ENCODE results near the gene IL10RA. TPM values are rescaled to one million over a fixed set of nuclear protein-coding genes. Genes with fewer than 3 reads are reported as not detected.

The IL10RA gene
- polyA plus RNA-seq, 3 donors = 152 to 413 (median 226) TPM

GRCh38 chr11:118015385-118015841 is 29.2 kb downstream of the IL10RA start:
- H3K79me2 ChIP-seq (ENCODE audit: insufficient read depth, low read length) = no peaks in the 10 kb centered on the region
- H3K9me3 ChIP-seq (replicated peaks in 1 of 2; ENCODE audit: control insufficient read depth in 1 of 2, insufficient read depth in 1 of 2, low read length in 2 of 2) = peaks cover 15 to 20% of the 10 kb centered on the region in 2 donors
- no peak overlapping the region for H3K4me2 ChIP-seq (replicated peaks; ENCODE audit: extremely low read depth, low read length, poor library complexity, severe bottlenecking)
- no peaks in the 10 kb centered on the region for H3K36me3 ChIP-seq (replicated peaks in 1 of 2; ENCODE audit: control insufficient read depth in 1 of 2, insufficient read depth in 2 of 2, low read length in 2 of 2)
- H3K4me3 Mint-ChIP-seq = no peak overlapping the region
- TF ChIP-seq CTCF (IDR thresholded peaks at IDR 0.05) = no peak
- 10% methylated on average over 6 of the region's 11 CpGs for WGBS (ENCODE audit: insufficient coverage)
- H3K4me3 ChIP-seq (replicated peaks in 1 of 3; ENCODE audit: low read depth in 2 of 3, low read length in 3 of 3) = no peak overlapping the region
- H3K4me1 ChIP-seq (ENCODE audit: control insufficient read depth in 1 of 2, insufficient read depth in 2 of 2, low read length in 2 of 2) = peaks cover 58 to 65% of the 10 kb centered on the region in 2 donors
- H3K27me3 ChIP-seq (ENCODE audit: control insufficient read depth in 2 of 2, insufficient read depth in 2 of 2, low read length in 2 of 2) = no peaks in the 10 kb centered on the region
- no peak overlapping the region for H3K27ac ChIP-seq (ENCODE audit: low read depth in 1 of 2, low read length in 2 of 2)
- H2AFZ ChIP-seq (ENCODE audit: insufficient read depth, low read depth, low read length, poor library complexity, severe bottlenecking) = no peak overlapping the region
- no peak overlapping the region for H3K9ac ChIP-seq (ENCODE audit: insufficient read depth, low read length, poor library complexity, severe bottlenecking)
- H3K9me3 Mint-ChIP-seq = peaks cover 11 to 21% (median 20%) of the 10 kb centered on the region in 7 donors
- H4K20me1 ChIP-seq (ENCODE audit: insufficient read depth, low read length) = no peaks in the 10 kb centered on the region
- DNase-seq = no peak
- intact Hi-C loops (cut with micrococcal nuclease) = loop anchor here in 1 of 2 donors (10.0 kb wide), 1 partner anchor 69 kb away; the partner anchor contains the start of gene SMIM35
- H3K27ac Mint-ChIP-seq = peak overlapping the region in 3 of 7 donors; percentile 7 to 75 (median 15)
- H3K4me1 Mint-ChIP-seq = peaks cover 63% of the 10 kb centered on the region
- peaks cover 9 to 15% of the 10 kb centered on the region in 2 donors for H3K36me3 Mint-ChIP-seq
- peaks cover 0 to 2% (median 2%) of the 10 kb centered on the region in 3 donors for H3K27me3 Mint-ChIP-seq (ENCODE audit: low read depth in 3 of 3)

GRCh38 chr11:118016104-118016503 is 29.9 kb downstream of the IL10RA start:
- no peak for TF ChIP-seq CTCF (IDR thresholded peaks at IDR 0.05)
- Mint-ChIP-seq H3K4me1 (peaks cover 56% of the 10 kb centered on the region), H3K4me3 (peak overlapping the region in 1 of 2 donors; percentile 48), H3K27me3 (ENCODE audit: low read depth in 3 of 3) (peaks cover 0 to 2% (median 2%) of the 10 kb centered on the region in 3 donors), H3K36me3 (peaks cover 9 to 15% of the 10 kb centered on the region in 2 donors), H3K9me3 (peaks cover 13 to 22% (median 20%) of the 10 kb centered on the region in 7 donors), H3K27ac (peak overlapping the region in 5 of 7 donors; percentile 47 to 85 (median 62))
- WGBS (ENCODE audit: insufficient coverage) = 0% methylated on average over 2 of the region's 4 CpGs
- Histone ChIP-seq H3K27ac (ENCODE audit: low read depth in 1 of 2, low read length in 2 of 2) (peak overlapping the region in 1 of 2 donors; percentile 15), H2AFZ (ENCODE audit: insufficient read depth, low read depth, low read length, poor library complexity, severe bottlenecking) (peak overlapping the region; percentile 64), H3K9ac (ENCODE audit: insufficient read depth, low read length, poor library complexity, severe bottlenecking) (no peak overlapping the region), H3K4me2 (replicated peaks; ENCODE audit: extremely low read depth, low read length, poor library complexity, severe bottlenecking) (peak overlapping the region; percentile 27), H3K36me3 (replicated peaks in 1 of 2; ENCODE audit: control insufficient read depth in 1 of 2, insufficient read depth in 2 of 2, low read length in 2 of 2) (no peaks in the 10 kb centered on the region), H3K4me3 (replicated peaks in 1 of 3; ENCODE audit: low read depth in 2 of 3, low read length in 3 of 3) (no peak overlapping the region), H3K27me3 (ENCODE audit: control insufficient read depth in 2 of 2, insufficient read depth in 2 of 2, low read length in 2 of 2) (no peaks in the 10 kb centered on the region), H4K20me1 (ENCODE audit: insufficient read depth, low read length) (no peaks in the 10 kb centered on the region), H3K4me1 (ENCODE audit: control insufficient read depth in 1 of 2, insufficient read depth in 2 of 2, low read length in 2 of 2) (peaks cover 51 to 58% of the 10 kb centered on the region in 2 donors), H3K79me2 (ENCODE audit: insufficient read depth, low read length) (no peaks in the 10 kb centered on the region), H3K9me3 (replicated peaks in 1 of 2; ENCODE audit: control insufficient read depth in 1 of 2, insufficient read depth in 1 of 2, low read length in 2 of 2) (peaks cover 15 to 20% of the 10 kb centered on the region in 2 donors)
- intact Hi-C loops (cut with micrococcal nuclease) = loop anchor here in 1 of 2 donors (10.0 kb wide), 1 partner anchor 69 kb away; the partner anchor contains the start of gene SMIM35
- no peak for DNase-seq
